Activated CD4-positive, alpha-beta T cell treated with anti-CD3 and anti-CD28 coated beads, Interleukin-2, amount 50 U/mL, for 1 hour (primary cell): ENCODE data around the gene EZR.
"Not testable (repeated sequence)": the region's sequence is repeated elsewhere in the genome, so short reads cannot be mapped to it uniquely, and the experiment has no call there.

Source experiments
- DNase-seq: peaks from one replicate; pipeline ENCODE4 v3.0.0-alpha.2; 2020

Gene EZR

GRCh38 chr6:158841358-158841757 is 22.2 kb upstream of the EZR start:
- DNase-seq = no peak

DNA sequence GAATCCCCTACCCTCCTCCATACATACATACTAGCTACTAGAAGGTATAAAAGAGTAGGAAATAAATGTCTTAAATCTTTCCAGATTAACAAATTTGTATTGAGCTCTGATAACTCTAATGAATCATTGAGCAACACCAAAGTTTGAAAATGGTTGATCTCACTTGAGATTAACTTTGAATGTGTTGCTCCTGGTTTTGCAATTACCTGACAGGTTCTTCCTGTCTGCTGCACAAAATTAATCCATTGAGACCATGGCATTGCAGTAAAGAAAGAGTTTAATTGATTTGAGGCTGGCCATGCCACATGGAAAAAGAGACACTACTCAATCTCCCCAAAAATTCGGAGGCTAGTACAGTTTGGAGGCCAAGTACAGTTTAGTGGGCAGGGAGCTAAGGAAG is 21.3 kb upstream of the EZR start:
- no peak for DNase-seq

- DNase-seq = no peak
Observed at GRCh38 chr6:158839796-158840195, 20.6 kb upstream of the EZR start.

DNA sequence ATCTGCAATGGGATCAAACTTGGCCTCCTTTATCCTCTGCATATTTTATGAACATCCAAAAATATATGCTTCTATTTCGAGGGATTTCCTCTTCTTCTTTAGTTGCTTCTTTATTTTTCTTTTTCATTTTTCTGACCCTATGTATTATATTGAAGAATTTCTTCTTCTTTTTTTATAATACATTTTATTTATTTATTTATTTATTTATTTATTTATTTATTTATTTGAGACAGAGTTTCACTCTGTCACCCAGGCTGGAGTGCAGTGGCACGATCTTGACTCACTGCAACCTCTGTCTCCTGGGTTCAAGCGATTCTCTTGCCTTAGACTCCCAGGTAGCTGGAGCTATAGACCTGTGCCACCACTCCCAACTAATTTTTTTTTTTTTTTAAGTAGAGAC is 19.6 kb upstream of the EZR start:
- not testable (repeated sequence) for DNase-seq

- no peak for DNase-seq
Observed at GRCh38 chr6:158837684-158838625, 18.8 kb upstream of the EZR start.

GRCh38 chr6:158836625-158837311 is 17.6 kb upstream of the EZR start:
- DNase-seq = no peak

- no peak for DNase-seq
Observed at GRCh38 chr6:158835616-158836221, 16.6 kb upstream of the EZR start.

DNA sequence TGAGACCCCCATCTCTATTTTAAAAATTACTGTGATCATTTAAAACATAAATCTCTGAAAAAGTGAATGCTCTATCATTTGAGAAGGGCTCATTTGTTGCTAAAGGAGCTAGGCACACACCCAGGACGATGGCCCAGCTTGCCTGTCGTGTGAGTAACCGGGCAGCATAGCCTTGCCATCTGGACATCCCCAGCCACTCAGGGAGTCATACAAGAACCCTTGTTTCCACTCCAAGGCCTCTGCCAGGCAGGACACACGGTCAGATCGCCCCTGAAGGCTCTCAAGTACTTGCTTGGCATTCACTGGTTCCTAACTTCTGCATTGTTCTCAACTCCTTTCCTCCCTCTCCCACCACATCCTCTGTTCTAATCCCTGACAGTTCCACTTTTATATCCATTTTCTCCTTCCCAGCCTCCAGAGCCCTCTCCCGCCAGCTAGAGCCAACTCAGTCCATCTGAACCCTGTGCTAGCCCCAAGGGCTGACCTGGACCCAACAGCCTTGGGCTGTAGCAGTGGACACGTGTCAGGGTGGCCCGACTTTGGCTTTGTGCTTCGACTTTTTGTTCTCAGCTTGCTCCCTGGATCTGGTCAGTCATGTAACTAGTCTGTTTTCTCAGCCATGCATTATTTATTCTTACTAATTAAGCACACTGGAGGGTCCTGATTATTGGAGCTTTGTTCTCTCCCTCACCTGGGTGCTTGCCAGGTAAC is 15.7 kb upstream of the EZR start:
- no peak for DNase-seq

DNA sequence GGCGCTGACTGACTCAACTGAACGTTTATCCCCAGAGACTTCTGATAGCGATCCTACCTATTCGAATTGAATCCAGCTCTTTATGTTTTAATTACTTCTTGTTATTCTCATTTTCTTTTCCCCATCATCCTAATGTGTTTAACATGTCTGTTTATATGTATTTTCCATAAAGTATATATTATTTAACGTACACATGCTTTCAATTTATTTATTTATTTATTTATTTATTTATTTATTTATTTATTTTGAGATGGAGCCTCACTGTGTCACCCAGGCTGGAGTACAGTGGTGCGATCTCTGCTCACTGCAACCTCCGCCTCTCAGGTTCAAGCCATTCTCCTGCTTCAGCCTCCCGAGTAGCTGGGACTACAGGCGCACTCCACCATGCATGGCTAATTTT is 13.6 kb upstream of the EZR start:
- not testable (repeated sequence) for DNase-seq

DNA sequence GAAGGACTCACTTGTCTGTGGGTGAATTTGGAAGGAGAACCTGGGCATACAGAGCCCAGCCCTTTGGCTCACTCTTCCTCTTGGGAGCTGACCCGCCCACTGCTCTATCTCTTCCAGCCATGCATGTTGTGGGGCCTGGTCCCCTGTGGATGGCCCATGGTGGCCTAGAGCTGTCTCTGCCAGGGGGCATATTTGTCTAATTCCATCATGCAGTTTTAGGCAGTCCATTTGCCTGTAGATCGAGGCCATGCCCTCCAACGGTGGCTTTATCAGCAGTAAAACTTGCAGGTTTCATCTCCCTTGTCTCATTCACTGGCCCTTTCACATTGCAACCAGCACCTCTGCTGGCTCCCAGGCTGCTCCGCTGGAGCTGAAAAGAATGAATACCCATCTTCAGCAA is 12.9 kb upstream of the EZR start:
- DNase-seq = no peak

- no peak for DNase-seq
Observed at GRCh38 chr6:158831571-158831970, 12.4 kb upstream of the EZR start.

GRCh38 chr6:158830736-158831135 is 11.6 kb upstream of the EZR start:
- DNase-seq = no peak

DNA sequence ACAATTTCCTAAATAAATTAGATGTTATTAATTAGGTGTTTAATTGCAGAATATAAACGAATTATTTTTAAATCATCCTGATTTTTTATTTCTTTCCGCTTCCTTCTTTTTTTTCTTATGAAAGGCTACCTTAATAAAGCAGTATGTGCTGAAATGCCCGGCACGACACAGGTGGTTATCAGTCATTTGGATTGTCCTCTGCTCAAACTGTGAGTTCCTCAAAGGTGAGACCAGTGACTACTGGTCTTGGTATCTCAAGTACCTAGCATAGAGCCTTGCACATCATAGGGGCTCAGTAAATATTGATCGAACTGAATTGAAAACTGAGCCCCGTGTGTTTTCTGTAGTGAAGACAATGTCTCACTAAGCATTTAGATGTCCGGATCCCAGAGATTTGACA is 9.6 kb upstream of the EZR start:
- no peak for DNase-seq

DNA sequence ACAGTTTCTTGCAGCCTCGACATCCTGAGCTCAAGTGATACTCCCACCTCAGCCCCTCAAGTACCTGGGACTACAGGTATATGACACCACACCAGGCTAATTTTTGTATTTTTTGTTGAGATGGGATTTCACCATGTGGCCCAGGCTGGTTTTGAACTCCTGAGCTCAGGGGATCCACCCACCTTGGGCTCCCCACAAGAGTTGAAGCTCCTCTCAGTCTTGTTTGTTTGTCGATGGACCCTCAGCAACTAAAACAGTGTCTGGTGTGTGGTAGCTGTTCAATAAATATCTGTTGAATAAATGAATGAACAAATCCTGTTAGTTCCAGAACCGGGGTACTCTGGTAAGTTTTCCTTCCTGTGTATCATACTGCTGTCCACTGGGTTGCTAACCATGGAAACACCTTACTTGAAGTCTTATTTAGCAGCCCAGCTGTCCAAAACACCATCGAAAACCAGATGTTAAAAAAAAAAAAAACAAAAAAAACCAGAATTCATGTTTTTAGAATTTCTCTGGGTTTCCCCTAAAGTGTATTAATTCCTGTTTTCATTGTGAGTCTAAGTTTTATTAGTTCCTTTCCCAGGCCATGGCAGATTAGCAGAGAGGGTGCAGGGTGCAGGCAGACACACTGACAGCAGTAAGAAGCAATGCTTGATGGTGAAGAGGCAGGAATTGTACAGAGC is 7.8 kb upstream of the EZR start:
- no peak for DNase-seq

- DNase-seq = no peak
Observed at GRCh38 chr6:158825951-158826306, 6.8 kb upstream of the EZR start.

DNA sequence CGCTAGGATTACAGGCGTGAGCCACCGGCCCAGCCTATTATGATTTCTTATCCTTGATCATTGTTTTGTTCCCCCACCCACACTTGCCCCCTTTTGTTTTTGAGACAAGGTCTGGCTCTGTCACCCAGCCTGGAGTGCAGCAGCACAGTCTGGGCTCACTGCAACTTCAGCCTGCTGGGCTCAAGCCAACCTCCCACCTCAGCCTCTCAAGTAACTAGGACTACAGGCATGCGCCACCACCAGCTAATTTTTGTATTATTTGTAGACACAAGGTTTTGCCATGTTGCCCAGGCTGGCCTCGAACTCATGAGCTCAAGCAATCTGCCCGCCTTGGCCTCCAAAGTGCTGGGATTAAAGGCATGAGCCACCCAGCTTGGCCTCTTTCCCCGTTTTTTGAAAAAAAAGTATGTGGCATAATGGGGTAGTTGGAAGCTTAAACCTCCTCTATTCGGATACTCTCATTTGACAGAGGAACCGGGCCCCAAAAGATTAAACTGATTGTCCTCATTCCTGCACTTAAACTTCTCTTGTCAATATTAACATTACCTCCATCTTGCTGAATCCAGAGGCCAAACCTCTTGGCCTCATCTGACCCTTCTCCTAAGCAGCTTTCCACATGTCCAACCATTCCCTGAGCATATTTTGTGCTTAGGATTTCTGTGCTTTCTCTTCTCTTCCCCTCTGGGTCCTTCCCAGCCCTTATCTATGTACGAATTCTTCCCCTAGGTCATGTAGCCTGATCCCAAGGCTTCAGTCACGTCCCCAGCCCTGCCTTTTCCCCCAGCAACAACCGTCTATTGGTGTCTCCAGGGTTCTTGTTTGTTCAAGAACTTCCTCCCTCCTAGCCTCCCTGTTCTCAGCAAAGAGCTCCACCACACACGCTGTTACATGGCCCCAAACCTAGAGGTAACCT is 6.1 kb upstream of the EZR start:
- DNase-seq = no peak

- not testable (repeated sequence) for DNase-seq
Observed at GRCh38 chr6:158823616-158824015, 4.4 kb upstream of the EZR start.

DNA sequence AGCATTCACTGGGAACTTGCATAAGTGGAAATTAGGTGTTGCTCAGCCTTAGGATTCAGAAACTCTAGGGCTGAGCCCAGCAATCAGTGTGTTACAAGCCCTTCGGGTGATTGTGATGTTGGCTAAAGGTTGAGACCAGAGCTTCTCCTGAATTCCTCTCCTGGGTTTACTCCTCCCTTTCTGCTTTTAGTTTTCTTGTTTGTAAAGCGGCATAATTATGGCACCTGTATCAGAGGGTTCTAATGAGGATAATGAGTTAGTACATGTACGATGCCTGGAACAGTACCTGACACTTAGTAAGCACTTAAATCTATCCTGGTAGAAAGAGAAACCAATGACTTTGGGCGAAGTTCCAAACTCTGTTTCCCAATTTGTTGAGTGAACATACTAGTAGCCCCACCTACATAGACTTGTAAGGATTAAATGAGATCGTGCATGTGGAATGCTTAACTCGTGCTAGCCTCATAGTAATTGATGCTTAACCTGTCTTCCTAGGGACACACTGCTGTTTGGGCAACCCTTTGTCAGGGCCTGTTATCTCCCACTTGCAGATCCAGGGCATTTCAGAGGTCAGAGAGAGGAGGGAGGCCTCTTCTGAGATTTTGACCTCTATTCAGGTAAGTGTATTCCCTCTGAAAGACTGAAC is 932 bp upstream of the EZR start:
- DNase-seq = no peak

DNA sequence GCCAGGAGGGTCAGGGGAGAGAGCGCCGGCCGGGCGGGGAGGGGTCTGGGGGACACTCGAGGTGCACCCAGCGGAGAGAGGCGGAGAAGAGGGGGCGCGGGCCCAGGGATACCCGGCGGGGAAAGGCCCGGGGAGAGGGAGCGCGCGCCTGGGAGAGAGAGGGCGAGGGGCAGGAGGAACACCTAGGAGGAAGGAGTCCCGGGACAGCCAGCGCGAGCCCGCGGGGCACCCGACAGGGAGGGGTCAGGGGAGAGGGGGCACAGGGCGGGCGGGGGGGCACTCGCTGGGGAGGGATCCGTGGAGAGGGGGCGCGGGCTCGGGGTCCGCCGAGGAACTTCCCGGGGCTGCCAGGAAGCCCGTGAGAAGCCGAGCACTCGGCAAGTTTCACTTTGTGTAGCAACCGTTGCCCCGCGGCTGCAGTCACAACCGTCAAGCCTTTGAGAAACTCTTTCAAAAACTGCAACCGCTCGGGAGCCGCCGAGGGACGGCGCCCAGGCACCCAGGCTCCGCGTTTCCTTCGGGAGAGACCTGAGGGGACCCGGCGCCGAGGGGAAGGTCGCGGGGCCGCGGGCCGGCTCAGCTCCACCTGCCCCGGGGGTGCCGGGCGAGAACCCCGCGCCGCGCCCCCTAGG is 471 bp downstream of the EZR start:
- peak; percentile 60 for DNase-seq
